Endodermal cell (in vitro differentiated cells): ENCODE measurements around the gene IL1RL2. TPM values are rescaled to one million over a fixed set of nuclear protein-coding genes. Genes with fewer than 3 reads are reported as not detected.

Experiments used
- DNase-seq: peaks from one replicate; pipeline ENCODE4 v3.0.0-alpha.2; 2017
- H3K27ac ChIP-seq: 2 replicates; pipeline ENCODE4 v1.5.1; 2013; ENCODE audit warnings: mild to moderate bottlenecking, low read depth, low read length, moderate library complexity
- H3K27me3 ChIP-seq: 2 replicates; pipeline ENCODE4 v1.6.1; 2013; ENCODE audit warnings: mild to moderate bottlenecking, low read length, moderate library complexity; ENCODE audit not compliant: insufficient read depth, control insufficient read depth, poor library complexity, severe bottlenecking
- H3K36me3 ChIP-seq: 2 replicates; pipeline ENCODE4 v1.7.0; 2013; ENCODE audit warnings: mild to moderate bottlenecking, low read length, moderate library complexity; ENCODE audit not compliant: control insufficient read depth, insufficient read depth
- H3K4me1 ChIP-seq: one replicate; pipeline ENCODE4 v1.7.0; 2013; ENCODE audit warnings: low read length; ENCODE audit not compliant: control insufficient read depth, insufficient read depth
- H3K4me3 ChIP-seq: 2 replicates; pipeline ENCODE4 v1.5.1; 2013; ENCODE audit warnings: mild to moderate bottlenecking, low read length, moderate library complexity
- H3K9ac ChIP-seq: 2 replicates; pipeline ENCODE4 v1.6.1; 2013; ENCODE audit warnings: mild to moderate bottlenecking, low read length, moderate library complexity; ENCODE audit not compliant: poor library complexity, severe bottlenecking; ENCODE audit errors: extremely low read depth
- H3K9me3 ChIP-seq: 2 replicates; pipeline ENCODE4 v1.6.1; 2013; ENCODE audit warnings: mild to moderate bottlenecking, low read length, moderate library complexity; ENCODE audit not compliant: control insufficient read depth
- H3K27ac Mint-ChIP-seq: 2 replicates; pipeline ENCODE4 v1.8.0; 2020; ENCODE audit warnings: mixed read lengths
- H3K27me3 Mint-ChIP-seq: 2 replicates; pipeline ENCODE4 v1.8.0; 2021; ENCODE audit warnings: mild to moderate bottlenecking, mixed read lengths; ENCODE audit not compliant: insufficient read depth
- H3K36me3 Mint-ChIP-seq: 2 replicates; pipeline ENCODE4 v1.8.0; 2020; ENCODE audit warnings: low read depth, mixed read lengths
- H3K4me1 Mint-ChIP-seq: 2 replicates; pipeline ENCODE4 v1.8.0; 2020; ENCODE audit warnings: mixed read lengths
- H3K4me3 Mint-ChIP-seq: 2 replicates; pipeline ENCODE4 v1.8.0; 2020; ENCODE audit warnings: mild to moderate bottlenecking, moderate library complexity, mixed read lengths
- H3K9me3 Mint-ChIP-seq: 2 replicates; pipeline ENCODE4 v1.8.0; 2020; ENCODE audit warnings: mild to moderate bottlenecking, mixed read lengths
- WGBS, 2 experiments: methylation state at CpG; one replicate each; pipeline versions ENCODE4 v1.1.5 to v1.1.7; 2013; ENCODE audit warnings: missing lambda C conversion rate in 2 of 2, mixed read lengths in 1 of 2; ENCODE audit not compliant: insufficient coverage in 1 of 2, insufficient read length in 1 of 2; 5-methylcytosine and 5-hydroxymethylcytosine counted together
- total RNA-seq, 2 donors: library from RNA; stranded (reverse); fragmentation: NEBNext Ultra II Directional in 1 of 2; extraction: Animal tissue kit (Norgen Biotek cat#: 25700) in 1 of 2; gene quantifications; 2 replicates in 1 of 2; 3 replicates in 1 of 2; pipeline ENCODE4 v1.2.1, GENCODE V29; 2021
- TF ChIP-seq, protein P1 (sequence below): fragments of 200-600 bp; sonication (generic); conservative IDR thresholded peaks from 2 replicates; pipeline ENCODE4 v1.5.0; 2021; ENCODE audit warnings: antibody characterized with exemption, mild to moderate bottlenecking

IL1RL2 gene
- total RNA-seq, 2 donors from 2014 or later: 0.38 to 0.44 TPM

DNA sequence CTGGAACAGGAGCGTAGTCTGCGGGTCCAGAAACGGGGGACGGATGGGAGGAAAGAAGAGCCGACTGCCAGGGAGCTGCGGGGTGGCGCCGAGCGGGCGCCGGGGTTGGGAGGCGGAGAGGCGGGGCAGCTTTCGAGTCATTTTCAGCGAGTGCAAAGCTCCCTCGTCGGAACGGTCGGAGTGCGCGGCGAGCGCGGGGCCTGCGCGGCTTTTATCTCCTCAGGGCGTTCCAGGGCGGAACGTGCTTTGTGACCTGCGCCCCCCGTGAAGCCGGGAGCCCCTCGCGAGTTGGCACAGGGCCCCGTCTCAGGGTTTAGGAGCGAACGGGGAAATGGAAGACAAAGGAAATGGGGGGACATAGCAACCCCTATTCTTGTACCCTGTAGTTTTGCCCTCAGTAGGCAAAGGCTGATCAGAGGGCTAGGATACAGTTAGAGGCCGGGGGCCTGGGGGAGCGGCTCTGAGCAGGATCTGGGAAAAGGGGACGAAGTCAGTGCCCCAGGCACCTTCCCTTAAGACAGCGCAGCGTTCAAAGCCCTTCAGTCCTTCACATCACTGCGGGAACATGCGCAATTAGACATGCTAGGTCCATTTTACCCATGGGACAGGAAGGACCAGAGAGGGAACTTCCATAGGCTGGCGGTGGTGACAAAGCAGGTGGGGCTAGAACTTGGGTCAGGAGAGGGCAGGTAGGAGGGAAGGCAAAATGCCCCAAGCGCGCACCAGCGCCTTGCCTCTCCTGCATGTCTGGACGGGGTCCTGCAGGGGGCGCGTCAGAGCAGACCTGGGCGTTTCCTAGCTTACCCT lies 64.4 kb downstream of the IL1RL2 start:
- Mint-ChIP-seq H3K9me3 (no peaks in the 10 kb centered on the region), H3K4me3 (peak overlapping the region; percentile 57), H3K27me3 (peaks cover 39% of the 10 kb centered on the region), H3K36me3 (no peaks in the 10 kb centered on the region), H3K4me1 (peaks cover 12% of the 10 kb centered on the region), H3K27ac (no peak overlapping the region)
- 32 to 40% methylated on average over 27 to 52 of the region's 52 CpGs for WGBS, 2 experiments
- Histone ChIP-seq H3K4me1 (no peaks in the 10 kb centered on the region), H3K9ac (no peak overlapping the region), H3K27me3 (peaks cover 25% of the 10 kb centered on the region), H3K9me3 (peaks cover 5% of the 10 kb centered on the region), H3K27ac (no peak overlapping the region), H3K4me3 (no peak overlapping the region), H3K36me3 (no peaks in the 10 kb centered on the region)
- peak; percentile 88 for DNase-seq
- TF ChIP-seq, protein P1, sequence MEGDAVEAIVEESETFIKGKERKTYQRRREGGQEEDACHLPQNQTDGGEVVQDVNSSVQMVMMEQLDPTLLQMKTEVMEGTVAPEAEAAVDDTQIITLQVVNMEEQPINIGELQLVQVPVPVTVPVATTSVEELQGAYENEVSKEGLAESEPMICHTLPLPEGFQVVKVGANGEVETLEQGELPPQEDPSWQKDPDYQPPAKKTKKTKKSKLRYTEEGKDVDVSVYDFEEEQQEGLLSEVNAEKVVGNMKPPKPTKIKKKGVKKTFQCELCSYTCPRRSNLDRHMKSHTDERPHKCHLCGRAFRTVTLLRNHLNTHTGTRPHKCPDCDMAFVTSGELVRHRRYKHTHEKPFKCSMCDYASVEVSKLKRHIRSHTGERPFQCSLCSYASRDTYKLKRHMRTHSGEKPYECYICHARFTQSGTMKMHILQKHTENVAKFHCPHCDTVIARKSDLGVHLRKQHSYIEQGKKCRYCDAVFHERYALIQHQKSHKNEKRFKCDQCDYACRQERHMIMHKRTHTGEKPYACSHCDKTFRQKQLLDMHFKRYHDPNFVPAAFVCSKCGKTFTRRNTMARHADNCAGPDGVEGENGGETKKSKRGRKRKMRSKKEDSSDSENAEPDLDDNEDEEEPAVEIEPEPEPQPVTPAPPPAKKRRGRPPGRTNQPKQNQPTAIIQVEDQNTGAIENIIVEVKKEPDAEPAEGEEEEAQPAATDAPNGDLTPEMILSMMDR: peak; percentile 95

GRCh38 chr2:102251849-102252203 lies 65.0 kb downstream of the IL1RL2 start:
- no peak overlapping the region for H3K4me3 ChIP-seq
- H3K27ac ChIP-seq: no peak overlapping the region
- H3K27me3 ChIP-seq: peaks cover 25% of the 10 kb centered on the region
- Mint-ChIP-seq H3K4me3 (peak overlapping the region; percentile 57), H3K4me1 (peaks cover 12% of the 10 kb centered on the region), H3K27ac (no peak overlapping the region), H3K27me3 (peaks cover 39% of the 10 kb centered on the region), H3K36me3 (no peaks in the 10 kb centered on the region), H3K9me3 (no peaks in the 10 kb centered on the region)
- TF ChIP-seq, protein P1: no peak
- 91% methylated on average over 1 of the region's 1 CpG; no CpG with 5 or more reads in 1 of the 2 experiments for WGBS, 2 experiments
- H3K36me3 ChIP-seq: no peaks in the 10 kb centered on the region
- H3K9ac ChIP-seq: no peak overlapping the region
- no peaks in the 10 kb centered on the region for H3K4me1 ChIP-seq
- H3K9me3 ChIP-seq: peaks cover 5% of the 10 kb centered on the region
- DNase-seq: no peak

DNA sequence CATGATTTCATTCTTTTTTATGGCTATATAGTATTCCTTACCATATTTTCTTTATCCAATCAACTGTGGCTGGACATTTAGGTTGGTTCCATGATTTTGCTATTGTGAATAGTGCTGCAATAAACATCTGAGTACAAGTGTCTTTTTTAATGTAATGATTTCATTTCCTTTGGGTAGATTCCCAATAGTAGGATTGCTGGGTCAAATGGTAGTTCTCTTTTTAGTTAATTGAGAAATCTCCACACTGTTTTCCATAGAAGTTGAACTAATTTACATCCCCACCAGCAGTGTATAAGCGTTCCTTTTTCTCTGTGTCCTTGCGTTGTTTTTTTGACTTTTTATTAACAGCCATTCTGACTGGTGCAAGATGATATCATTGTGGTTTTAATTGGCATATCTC lies 65.4 kb downstream of the IL1RL2 start:
- Mint-ChIP-seq H3K36me3 (no peaks in the 10 kb centered on the region), H3K4me1 (peaks cover 12% of the 10 kb centered on the region), H3K4me3 (no peak overlapping the region), H3K27ac (no peak overlapping the region), H3K9me3 (no peaks in the 10 kb centered on the region), H3K27me3 (peaks cover 42% of the 10 kb centered on the region)
- TF ChIP-seq, protein P1: no peak
- Histone ChIP-seq H3K9me3 (peaks cover 5% of the 10 kb centered on the region), H3K27ac (no peak overlapping the region), H3K27me3 (peaks cover 25% of the 10 kb centered on the region), H3K4me3 (no peak overlapping the region), H3K9ac (no peak overlapping the region), H3K36me3 (no peaks in the 10 kb centered on the region), H3K4me1 (no peaks in the 10 kb centered on the region)
- DNase-seq: no peak
- 94 to 100% methylated on average over 1 to 2 of the region's 2 CpGs for WGBS, 2 experiments
